ENCODE results near the gene ZC3H18. TPM values are rescaled to one million over a fixed set of nuclear protein-coding genes. Genes with fewer than 3 reads are reported as not detected.

Gene ZC3H18
- total RNA-seq, 2 donors from 2014 or later: 23.1 to 25.3 TPM

GRCh38 chr16:88543230-88543813, 26.9 kb upstream of the ZC3H18 start:
- ATAC-seq: no peak
- intact Hi-C loops (cut with DNase I): no loop called here
- DNase-seq: no peak

GRCh38 chr16:88545781-88546180, 24.4 kb upstream of the ZC3H18 start:
- intact Hi-C loops (cut with DNase I): no loop called here
- DNase-seq (no peak), ATAC-seq (no peak)

GRCh38 chr16:88548131-88548874, 21.9 kb upstream of the ZC3H18 start:
- DNase-seq (no peak), ATAC-seq (no peak)
- intact Hi-C loops (cut with DNase I): no loop called here

- intact Hi-C loops (cut with DNase I): no loop called here
- ATAC-seq: no peak
- DNase-seq: no peak
These were observed 21.2 kb upstream of the ZC3H18 start for GRCh38 chr16:88548985-88549384.

GRCh38 chr16:88549671-88550245, 20.4 kb upstream of the ZC3H18 start:
- intact Hi-C loops (cut with DNase I): no loop called here
- DNase-seq (no peak), ATAC-seq (peak; percentile 16 to 48)

GRCh38 chr16:88550246-88550661, 19.9 kb upstream of the ZC3H18 start:
- intact Hi-C loops (cut with DNase I): no loop called here
- ATAC-seq (peak; percentile 27 to 57), DNase-seq (no peak)

- no peak for DNase-seq
- no peak for ATAC-seq
- intact Hi-C loops (cut with DNase I): no loop called here
These were observed 18.0 kb upstream of the ZC3H18 start for GRCh38 chr16:88552166-88552565.

- ATAC-seq: no peak
- intact Hi-C loops (cut with DNase I): no loop called here
- DNase-seq: no peak
These were observed 17.4 kb upstream of the ZC3H18 start for GRCh38 chr16:88552815-88553214.

GRCh38 chr16:88553739-88554138, 16.5 kb upstream of the ZC3H18 start:
- intact Hi-C loops (cut with DNase I): no loop called here
- ATAC-seq: no peak
- DNase-seq: no peak

GRCh38 chr16:88554711-88555264, 15.4 kb upstream of the ZC3H18 start:
- ATAC-seq (no peak), DNase-seq (no peak)
- intact Hi-C loops (cut with DNase I): no loop called here

GRCh38 chr16:88556294-88556988, 13.8 kb upstream of the ZC3H18 start:
- intact Hi-C loops (cut with DNase I): no loop called here

GRCh38 chr16:88558457-88559442, 11.5 kb upstream of the ZC3H18 start:
- ATAC-seq (peak; percentile 59 to 66), DNase-seq (peak; percentile 85)
- intact Hi-C loops (cut with DNase I): loop anchor here in 1 of 2 donors (2.0 kb wide), 1 partner anchor 114 kb away; no protein-coding TSS in a partner anchor

More at GRCh38 chr16:88556294-88556988, 13.8 kb upstream of the ZC3H18 start:
- DNase-seq (no peak), ATAC-seq (no peak)

- DNase-seq (no peak), ATAC-seq (no peak)
- intact Hi-C loops (cut with DNase I): loop anchor here in 1 of 2 donors (2.0 kb wide), 1 partner anchor 118 kb away; no protein-coding TSS in a partner anchor
These were observed 9.3 kb upstream of the ZC3H18 start for GRCh38 chr16:88560714-88561484.

GRCh38 chr16:88561485-88562359, 8.5 kb upstream of the ZC3H18 start:
- DNase-seq: peak; percentile 44
- intact Hi-C loops (cut with DNase I): loop anchor here in 1 of 2 donors (2.0 kb wide), 1 partner anchor 119 kb away; no protein-coding TSS in a partner anchor
- ATAC-seq: peak; percentile 56 to 59

- no peak for DNase-seq
- no peak for ATAC-seq
These were observed 4.0 kb upstream of the ZC3H18 start for GRCh38 chr16:88566158-88566557.

More at GRCh38 chr16:88566158-88566557, 4.0 kb upstream of the ZC3H18 start:
- intact Hi-C loops (cut with DNase I): no loop called here

All from left cardiac atrium (tissue), 4 donors.